Activated naive CD8-positive, alpha-beta T cell treated with anti-CD3 and anti-CD28 coated beads, Interleukin-2, amount 50 U/mL, for 24 hours (primary cell): ENCODE results near the gene MSI2.

Experiments
- ATAC-seq: fragments of 150-1000 bp; cut with Tn5 transposase; one replicate; pipeline ENCODE4 v1.10.0; 2021
- DNase-seq: peaks from one replicate; pipeline ENCODE4 v3.0.0; 2021
- H3K27ac Mint-ChIP-seq: one replicate; pipeline ENCODE4 v1.8.0; 2021; ENCODE audit warnings: mild to moderate bottlenecking, mixed read lengths
- H3K27me3 Mint-ChIP-seq: one replicate; pipeline ENCODE4 v1.8.0; 2021; ENCODE audit warnings: mixed read lengths
- H3K36me3 Mint-ChIP-seq: one replicate; pipeline ENCODE4 v1.8.0; 2021; ENCODE audit warnings: low read depth, mixed read lengths
- H3K4me1 Mint-ChIP-seq: one replicate; pipeline ENCODE4 v1.8.0; 2021; ENCODE audit warnings: mixed read lengths
- H3K4me3 Mint-ChIP-seq: one replicate; pipeline ENCODE4 v1.8.0; 2021; ENCODE audit warnings: mild to moderate bottlenecking, moderate library complexity, mixed read lengths
- H3K9me3 Mint-ChIP-seq: one replicate; pipeline ENCODE4 v1.8.0; 2021; ENCODE audit warnings: mixed read lengths

Gene MSI2

GRCh38 chr17:57650548-57650947 is 394.2 kb downstream of the MSI2 start:
- no peak overlapping the region for H3K27ac Mint-ChIP-seq

GRCh38 chr17:57651451-57651850 is 395.1 kb downstream of the MSI2 start:
- Mint-ChIP-seq H3K36me3 (no peaks in the 10 kb centered on the region), H3K9me3 (no peaks in the 10 kb centered on the region), H3K27me3 (no peaks in the 10 kb centered on the region), H3K4me1 (peaks cover 12% of the 10 kb centered on the region), H3K4me3 (no peak overlapping the region), H3K27ac (no peak overlapping the region)
- ATAC-seq, result no peak
- no peak for DNase-seq

More at GRCh38 chr17:57650548-57650947, 394.2 kb downstream of the MSI2 start:
- no peak overlapping the region for H3K4me3 Mint-ChIP-seq
- DNase-seq, result no peak
- H3K4me1 Mint-ChIP-seq, result peaks cover 21% of the 10 kb centered on the region
- no peaks in the 10 kb centered on the region for H3K36me3 Mint-ChIP-seq
- H3K9me3 Mint-ChIP-seq, result no peaks in the 10 kb centered on the region
- ATAC-seq, result no peak
- no peaks in the 10 kb centered on the region for H3K27me3 Mint-ChIP-seq

GRCh38 chr17:57651996-57652395 is 395.7 kb downstream of the MSI2 start:
- DNase-seq (no peak), ATAC-seq (no peak)
- Mint-ChIP-seq H3K27ac (no peak overlapping the region), H3K36me3 (no peaks in the 10 kb centered on the region), H3K27me3 (no peaks in the 10 kb centered on the region), H3K4me1 (peaks cover 7% of the 10 kb centered on the region), H3K9me3 (no peaks in the 10 kb centered on the region), H3K4me3 (no peak overlapping the region)

DNA sequence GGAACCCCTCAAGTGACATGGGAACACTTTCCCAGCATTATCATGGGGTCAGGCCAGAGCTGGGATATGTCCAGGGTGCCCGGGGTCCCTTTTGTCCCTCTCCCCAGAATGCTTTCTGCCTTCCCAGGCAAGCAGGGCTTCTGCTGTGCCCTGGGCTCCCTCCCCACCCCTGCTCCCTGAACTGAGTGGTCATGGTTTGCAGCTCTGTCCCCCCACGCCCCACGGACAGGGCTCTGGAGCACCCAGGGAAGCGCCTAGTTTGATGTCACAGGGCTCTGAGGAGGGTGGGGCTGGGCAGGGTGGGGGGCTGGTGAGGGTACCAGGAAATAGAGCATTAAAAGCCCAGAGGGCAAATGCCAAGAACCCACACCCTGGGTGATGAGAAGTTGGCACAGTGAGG is 396.5 kb downstream of the MSI2 start:
- Mint-ChIP-seq H3K4me3 (no peak overlapping the region), H3K27me3 (no peaks in the 10 kb centered on the region), H3K4me1 (peaks cover 7% of the 10 kb centered on the region), H3K36me3 (no peaks in the 10 kb centered on the region), H3K9me3 (no peaks in the 10 kb centered on the region), H3K27ac (no peak overlapping the region)
- no peak for DNase-seq
- no peak for ATAC-seq

DNA sequence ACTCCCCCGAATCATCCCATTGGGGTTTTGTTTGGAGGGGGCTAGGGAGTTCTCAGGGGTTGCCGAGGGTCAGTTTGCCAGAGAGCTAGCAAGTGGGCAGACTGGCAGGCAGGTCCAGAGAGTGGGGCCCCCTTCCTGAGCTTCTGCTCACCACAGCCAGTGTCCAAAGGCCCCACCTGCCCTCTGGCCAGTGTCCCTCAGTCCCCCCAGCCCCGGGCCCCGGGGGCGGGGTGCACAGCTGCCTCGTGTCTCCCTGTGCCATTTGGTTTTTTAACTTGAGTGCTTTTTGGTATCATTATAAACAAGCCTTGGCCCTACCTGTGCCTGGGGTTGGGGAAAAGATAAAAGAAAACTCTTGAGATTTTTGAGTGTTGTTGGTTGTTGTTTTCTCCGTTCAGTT is 397.0 kb downstream of the MSI2 start:
- peaks cover 7% of the 10 kb centered on the region for H3K4me1 Mint-ChIP-seq
- no peak overlapping the region for H3K27ac Mint-ChIP-seq
- no peak overlapping the region for H3K4me3 Mint-ChIP-seq
- H3K36me3 Mint-ChIP-seq, result no peaks in the 10 kb centered on the region
- no peaks in the 10 kb centered on the region for H3K27me3 Mint-ChIP-seq
- no peaks in the 10 kb centered on the region for H3K9me3 Mint-ChIP-seq
- ATAC-seq, result no peak
- no peak for DNase-seq

DNA sequence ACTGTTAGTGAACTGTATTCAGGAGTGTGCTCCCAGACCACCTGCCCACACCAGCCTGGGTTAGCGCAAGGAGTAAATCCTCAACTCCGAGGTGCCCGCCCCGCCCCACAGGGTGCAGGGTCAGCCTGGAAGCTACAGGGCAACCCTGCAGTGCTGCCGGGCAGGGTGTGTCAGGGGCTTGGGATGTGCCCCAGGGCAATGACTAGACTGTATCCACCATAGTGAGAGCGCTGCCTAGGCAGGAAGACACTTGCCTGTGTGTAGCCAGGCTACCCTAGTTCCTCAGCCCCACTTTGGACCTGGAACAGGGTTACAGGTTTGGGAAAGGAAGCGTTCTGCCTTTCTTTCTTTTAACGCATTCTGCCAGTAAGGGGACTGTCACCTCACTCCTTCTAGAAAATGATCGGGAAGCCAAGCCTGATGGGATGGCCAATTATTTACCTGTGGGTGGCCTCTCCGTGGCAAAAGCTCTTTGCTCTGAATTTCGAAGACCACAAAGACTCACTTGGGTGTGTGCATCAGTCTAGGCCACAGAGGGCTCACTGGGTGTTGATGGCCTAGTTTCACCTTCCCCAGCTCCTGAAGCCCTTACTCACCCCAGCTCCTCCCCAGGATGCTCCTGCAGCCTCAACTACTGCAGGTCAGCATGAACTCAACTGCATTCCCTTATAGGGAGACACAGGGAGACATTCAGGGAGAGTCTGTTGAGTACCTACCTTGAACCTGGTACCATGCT is 397.9 kb downstream of the MSI2 start:
- H3K4me1 Mint-ChIP-seq, result peaks cover 7% of the 10 kb centered on the region
- no peak for DNase-seq
- H3K9me3 Mint-ChIP-seq, result no peaks in the 10 kb centered on the region
- no peak for ATAC-seq
- peak overlapping the region; percentile 26 for H3K27ac Mint-ChIP-seq
- H3K4me3 Mint-ChIP-seq, result no peak overlapping the region
- no peaks in the 10 kb centered on the region for H3K27me3 Mint-ChIP-seq
- H3K36me3 Mint-ChIP-seq, result no peaks in the 10 kb centered on the region

DNA sequence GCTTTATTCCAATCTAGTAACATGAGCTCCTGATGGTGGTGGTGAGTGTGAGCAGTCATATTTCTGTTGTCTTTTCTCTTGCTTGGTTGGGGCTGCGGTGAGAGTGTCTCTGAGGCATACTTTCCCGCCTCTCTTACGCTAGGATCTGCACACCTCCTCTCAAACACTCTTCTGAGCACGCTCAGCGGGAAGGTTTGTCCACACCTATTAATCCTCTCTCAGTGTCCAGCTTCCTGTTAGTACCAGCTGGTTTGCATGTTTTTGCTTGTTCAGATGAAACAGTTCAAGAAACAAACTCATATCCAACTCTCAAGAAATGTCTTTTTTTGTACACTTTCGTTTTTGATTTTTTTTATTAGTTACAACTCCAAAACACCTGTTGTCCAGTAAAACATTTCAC is 399.2 kb downstream of the MSI2 start:
- Mint-ChIP-seq H3K27me3 (no peaks in the 10 kb centered on the region), H3K27ac (no peak overlapping the region), H3K4me3 (no peak overlapping the region), H3K4me1 (peaks cover 4% of the 10 kb centered on the region), H3K36me3 (no peaks in the 10 kb centered on the region), H3K9me3 (no peaks in the 10 kb centered on the region)
- no peak for DNase-seq
- no peak for ATAC-seq

DNA sequence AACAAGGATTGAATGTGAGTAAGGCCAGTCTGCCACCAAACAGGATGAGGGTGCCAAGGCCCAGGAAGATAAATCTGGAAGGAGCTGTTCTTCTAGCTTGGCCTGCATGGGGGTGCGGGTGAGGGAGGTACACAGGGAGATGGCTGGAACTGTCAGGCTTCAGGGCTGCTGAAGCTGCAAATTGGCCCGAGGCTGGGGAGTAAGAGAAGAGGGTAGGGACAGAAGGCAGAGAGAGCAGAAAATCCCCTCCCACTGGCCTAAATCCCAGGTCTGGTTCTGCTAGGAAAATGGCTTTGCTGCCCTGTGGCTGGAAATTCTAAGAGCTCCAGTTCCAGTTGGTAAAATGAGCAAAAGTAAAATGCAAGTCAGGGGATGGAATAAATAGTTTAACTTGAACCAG is 400.9 kb downstream of the MSI2 start:
- no peak for ATAC-seq
- Mint-ChIP-seq H3K4me3 (no peak overlapping the region), H3K9me3 (no peaks in the 10 kb centered on the region), H3K27me3 (no peaks in the 10 kb centered on the region), H3K27ac (no peak overlapping the region), H3K36me3 (no peaks in the 10 kb centered on the region), H3K4me1 (peaks cover 2% of the 10 kb centered on the region)
- DNase-seq, result no peak

- Mint-ChIP-seq H3K4me1 (peaks cover 2% of the 10 kb centered on the region), H3K36me3 (no peaks in the 10 kb centered on the region), H3K27me3 (no peaks in the 10 kb centered on the region), H3K9me3 (no peaks in the 10 kb centered on the region), H3K27ac (no peak overlapping the region), H3K4me3 (no peak overlapping the region)
- DNase-seq, result no peak
- no peak for ATAC-seq
Measured at GRCh38 chr17:57662041-57662440, 405.7 kb downstream of the MSI2 start.

DNA sequence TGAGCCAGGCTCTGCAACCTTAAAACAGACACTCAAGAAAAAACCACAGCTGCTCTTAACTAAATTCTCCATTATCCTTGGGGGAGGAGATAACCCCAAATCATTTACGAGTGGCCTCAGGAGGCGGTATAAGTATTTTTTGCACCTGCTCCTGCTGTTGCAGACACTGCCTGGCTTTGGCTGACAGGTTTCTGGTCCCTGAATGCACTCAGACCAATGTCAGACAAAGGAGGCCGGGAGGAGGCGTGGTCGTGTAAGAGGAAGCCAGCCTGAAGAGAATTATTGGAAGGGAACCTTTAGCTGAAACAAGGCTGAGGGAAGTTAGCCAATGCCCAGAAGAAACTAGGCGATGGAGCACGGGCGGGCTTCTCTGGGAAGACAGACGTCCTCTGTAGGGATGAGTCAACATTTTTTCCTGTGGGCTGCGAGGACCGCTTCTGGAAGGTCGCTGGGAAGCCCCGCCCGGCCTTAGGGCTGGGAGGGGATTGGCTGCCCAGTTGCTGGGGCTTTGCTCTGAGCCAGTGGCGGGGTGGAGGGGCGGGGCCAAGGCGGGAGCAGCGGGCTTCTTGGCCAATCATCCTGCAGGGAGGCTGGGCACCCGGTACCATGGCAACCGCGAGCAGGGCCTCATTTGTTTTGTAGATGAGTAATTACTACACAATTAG is 406.5 kb downstream of the MSI2 start:
- no peaks in the 10 kb centered on the region for H3K9me3 Mint-ChIP-seq
- H3K4me3 Mint-ChIP-seq, result no peak overlapping the region
- no peaks in the 10 kb centered on the region for H3K36me3 Mint-ChIP-seq
- H3K27me3 Mint-ChIP-seq, result no peaks in the 10 kb centered on the region
- H3K4me1 Mint-ChIP-seq, result peaks cover 2% of the 10 kb centered on the region
- DNase-seq, result peak; percentile 40
- ATAC-seq, result peak; percentile 38
- H3K27ac Mint-ChIP-seq, result no peak overlapping the region

DNA sequence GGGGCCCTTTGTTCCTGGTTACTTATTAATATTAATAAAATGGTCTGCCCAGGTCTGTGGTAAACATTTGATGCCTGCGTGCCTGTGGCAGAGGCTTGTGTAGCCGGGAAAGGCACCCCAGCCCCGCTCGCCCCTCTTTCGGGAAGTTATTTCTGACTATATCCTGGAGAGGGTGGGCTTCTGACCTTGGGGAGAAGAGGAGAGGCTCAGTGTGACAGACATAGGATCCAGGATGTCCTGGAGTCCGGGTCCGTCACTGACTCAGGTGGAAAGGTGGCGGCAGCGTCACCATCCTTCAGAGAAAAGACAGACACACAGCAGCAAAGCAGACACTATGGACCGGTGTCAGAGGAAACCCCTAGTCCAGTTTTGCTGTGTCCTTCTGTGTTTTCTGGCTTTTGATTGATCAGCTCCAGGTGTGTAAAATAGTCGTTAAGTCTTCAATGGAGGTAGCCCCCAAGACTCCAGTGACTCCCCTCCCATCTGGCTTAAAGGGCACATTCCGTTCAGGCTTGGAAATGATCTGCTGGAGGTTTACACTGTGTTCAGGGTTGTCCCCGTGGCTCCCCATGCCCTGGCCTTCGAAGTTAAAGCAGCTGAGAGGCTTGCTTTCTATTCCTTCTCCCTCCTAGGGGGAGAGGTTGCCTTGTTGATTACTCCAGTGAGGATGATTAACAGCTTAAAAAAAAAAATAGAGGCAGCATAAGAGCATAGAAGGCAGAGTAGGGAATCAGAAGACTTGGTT is 407.2 kb downstream of the MSI2 start:
- ATAC-seq, result no peak
- H3K9me3 Mint-ChIP-seq, result no peaks in the 10 kb centered on the region
- H3K4me3 Mint-ChIP-seq, result no peak overlapping the region
- H3K27ac Mint-ChIP-seq, result no peak overlapping the region
- H3K27me3 Mint-ChIP-seq, result no peaks in the 10 kb centered on the region
- DNase-seq, result no peak
- H3K4me1 Mint-ChIP-seq, result peaks cover 2% of the 10 kb centered on the region
- no peaks in the 10 kb centered on the region for H3K36me3 Mint-ChIP-seq

GRCh38 chr17:57665128-57665527 is 408.8 kb downstream of the MSI2 start:
- H3K36me3 Mint-ChIP-seq, result no peaks in the 10 kb centered on the region
- no peak overlapping the region for H3K4me3 Mint-ChIP-seq
- no peak for DNase-seq
- H3K9me3 Mint-ChIP-seq, result no peaks in the 10 kb centered on the region
- no peak overlapping the region for H3K27ac Mint-ChIP-seq
- H3K4me1 Mint-ChIP-seq, result peaks cover 3% of the 10 kb centered on the region
- ATAC-seq, result peak; percentile 10
- no peaks in the 10 kb centered on the region for H3K27me3 Mint-ChIP-seq

- no peak for DNase-seq
- Mint-ChIP-seq H3K27me3 (no peaks in the 10 kb centered on the region), H3K27ac (no peak overlapping the region), H3K9me3 (no peaks in the 10 kb centered on the region), H3K4me1 (peaks cover 9% of the 10 kb centered on the region), H3K36me3 (no peaks in the 10 kb centered on the region), H3K4me3 (no peak overlapping the region)
- no peak for ATAC-seq
Measured at GRCh38 chr17:57665696-57666095, 409.4 kb downstream of the MSI2 start.

GRCh38 chr17:57666201-57666870 is 410.0 kb downstream of the MSI2 start:
- DNase-seq (no peak), ATAC-seq (no peak)
- H3K27ac Mint-ChIP-seq, result no peak overlapping the region
- no peaks in the 10 kb centered on the region for H3K9me3 Mint-ChIP-seq
- no peaks in the 10 kb centered on the region for H3K36me3 Mint-ChIP-seq
- no peak overlapping the region for H3K4me3 Mint-ChIP-seq
- H3K27me3 Mint-ChIP-seq, result no peaks in the 10 kb centered on the region
- H3K4me1 Mint-ChIP-seq, result peaks cover 15% of the 10 kb centered on the region
